Hepatic stellate cell (primary cell): ENCODE measurements around the gene NPDC1.
A peak's percentile ranks its signal among the peaks of the same experiment; 100 is the strongest.
"Not testable (repeated sequence)": the region's sequence is repeated elsewhere in the genome, so short reads cannot be mapped to it uniquely, and the experiment has no call there.

Source experiments
- DNase-seq: peaks from one replicate; pipeline ENCODE4 v3.0.0; 2011; ENCODE audit warnings: low spot score

Gene NPDC1

DNA sequence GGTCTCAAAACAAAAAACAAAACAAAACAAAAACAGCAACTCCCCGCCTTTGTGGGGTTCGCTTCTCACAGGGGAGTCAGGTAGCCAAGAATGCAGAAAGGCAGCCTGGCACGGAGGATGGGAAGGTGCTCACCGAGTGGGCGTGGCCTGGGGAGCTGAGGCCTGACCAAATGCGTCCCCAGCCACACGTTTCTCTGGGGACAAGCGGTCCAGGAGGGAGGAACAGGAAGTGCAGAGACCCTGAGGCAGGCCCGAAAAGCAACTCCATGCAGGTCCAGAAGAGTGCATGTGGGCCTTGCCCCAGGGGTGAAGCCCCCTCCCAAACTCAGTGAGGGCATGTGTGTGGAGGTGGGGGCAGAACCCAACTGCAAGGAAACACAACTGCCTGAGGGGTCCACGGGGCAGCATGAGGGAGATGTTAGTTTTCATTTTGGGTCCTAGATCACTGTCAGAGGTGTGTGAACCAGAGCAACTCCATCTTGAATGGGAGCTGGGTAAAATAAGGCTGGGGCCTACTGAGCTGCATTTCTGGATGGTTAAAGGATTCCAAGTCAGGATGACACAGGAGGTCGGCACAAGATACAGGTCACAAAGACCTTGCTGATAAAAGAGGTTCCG is 28.8 kb upstream of the NPDC1 start:
- no peak for DNase-seq

DNA sequence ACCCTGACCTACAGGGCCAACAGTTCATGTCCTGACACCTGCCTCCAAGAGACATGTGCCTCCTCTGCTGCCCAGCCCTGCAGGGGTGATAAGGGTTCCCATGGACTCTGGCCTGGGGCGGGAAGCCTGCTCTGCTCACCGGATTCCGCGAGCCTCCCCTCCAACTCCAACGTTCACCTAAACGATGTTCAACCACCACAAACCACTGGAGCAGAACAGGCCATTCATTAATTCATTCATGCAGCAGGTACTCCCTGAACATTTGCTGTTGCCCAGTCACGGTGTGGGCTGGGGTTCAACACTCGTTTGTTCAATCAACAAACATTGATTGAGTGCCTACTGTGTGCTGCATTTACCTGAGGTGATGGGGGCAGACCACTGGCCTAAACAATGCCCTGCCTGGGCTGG is 28.0 kb upstream of the NPDC1 start:
- DNase-seq: no peak

DNA sequence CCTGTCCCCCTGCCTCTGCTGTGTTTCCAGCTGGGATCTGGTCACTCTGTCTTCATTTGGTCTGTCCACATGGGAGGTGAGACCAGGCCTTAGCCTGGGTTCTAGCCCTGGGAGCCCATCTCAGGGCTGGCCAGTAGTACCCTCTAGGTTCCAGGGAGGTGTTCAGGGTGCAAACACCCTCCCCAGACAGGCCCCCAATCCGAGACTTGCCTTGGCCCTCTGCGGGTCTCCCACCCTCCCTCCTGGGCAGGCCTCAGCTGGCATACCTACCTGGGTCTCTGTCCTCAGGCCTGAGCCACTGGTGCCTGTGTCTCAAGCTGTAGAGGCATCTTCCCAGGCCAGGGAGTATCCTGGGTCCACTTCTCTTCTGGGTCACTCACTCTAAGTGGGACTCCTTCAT is 25.3 kb upstream of the NPDC1 start:
- DNase-seq: no peak

DNA sequence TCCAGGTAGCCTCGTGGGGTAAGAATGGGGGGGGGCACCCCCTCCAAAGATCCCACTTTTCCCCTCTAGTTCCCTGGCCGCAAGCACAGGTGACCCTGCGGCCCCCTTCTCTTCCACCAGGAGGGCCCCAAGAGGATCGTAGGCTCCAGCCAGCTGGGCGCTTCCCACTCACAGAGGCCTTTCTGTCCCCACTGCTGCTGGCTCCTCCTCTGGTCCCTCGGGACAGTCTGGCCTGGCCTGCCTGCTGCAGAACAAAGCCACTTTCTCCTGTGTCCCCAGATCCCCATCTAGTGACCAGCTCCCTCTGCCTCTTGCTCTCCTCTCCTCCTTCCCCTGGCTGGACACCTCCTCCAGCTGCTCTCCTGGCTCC is 24.9 kb upstream of the NPDC1 start:
- DNase-seq: peak; percentile 55

DNA sequence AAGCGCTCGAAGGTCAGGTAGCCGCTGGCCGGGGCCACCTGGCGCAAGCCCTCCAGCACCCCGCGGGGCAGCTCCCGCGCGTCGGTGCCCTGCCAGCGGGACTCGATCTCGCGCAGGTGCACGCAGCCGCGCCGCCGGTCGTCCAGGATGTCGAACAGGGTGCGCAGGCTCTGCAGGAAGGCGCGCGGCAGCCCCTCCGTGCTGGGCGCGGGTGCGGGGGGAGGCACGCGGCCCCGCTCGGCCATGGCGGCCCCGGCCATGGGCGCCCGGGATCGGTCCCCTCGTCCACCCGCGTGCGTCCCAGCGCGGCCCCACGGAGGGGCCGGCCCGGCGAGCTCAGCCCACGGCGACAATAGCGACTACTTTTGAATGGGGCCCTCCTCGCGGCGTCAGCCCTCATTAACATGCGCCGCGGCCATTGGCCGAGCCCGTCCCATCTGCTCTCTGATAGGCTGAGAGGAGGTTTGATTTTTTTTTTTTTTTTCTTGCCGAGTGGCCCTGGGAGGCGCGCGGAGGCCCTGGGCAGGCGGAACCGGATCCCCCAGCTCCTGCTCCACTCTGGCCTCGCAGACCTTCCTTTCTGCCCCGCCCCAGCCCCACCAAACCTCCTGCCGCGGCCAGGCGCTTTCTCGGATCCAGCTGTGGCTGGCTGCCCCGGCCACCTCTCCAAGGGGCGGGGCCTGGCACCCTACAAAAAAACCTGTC is 24.4 kb upstream of the NPDC1 start, which contains the start of gene SAPCD2:
Gene SAPCD2 (minus strand): TSS at position 357 of the 705 bp plus-strand sequence. CDS start 97 bp downstream, at position 260.
- peak; percentile 97 for DNase-seq

DNA sequence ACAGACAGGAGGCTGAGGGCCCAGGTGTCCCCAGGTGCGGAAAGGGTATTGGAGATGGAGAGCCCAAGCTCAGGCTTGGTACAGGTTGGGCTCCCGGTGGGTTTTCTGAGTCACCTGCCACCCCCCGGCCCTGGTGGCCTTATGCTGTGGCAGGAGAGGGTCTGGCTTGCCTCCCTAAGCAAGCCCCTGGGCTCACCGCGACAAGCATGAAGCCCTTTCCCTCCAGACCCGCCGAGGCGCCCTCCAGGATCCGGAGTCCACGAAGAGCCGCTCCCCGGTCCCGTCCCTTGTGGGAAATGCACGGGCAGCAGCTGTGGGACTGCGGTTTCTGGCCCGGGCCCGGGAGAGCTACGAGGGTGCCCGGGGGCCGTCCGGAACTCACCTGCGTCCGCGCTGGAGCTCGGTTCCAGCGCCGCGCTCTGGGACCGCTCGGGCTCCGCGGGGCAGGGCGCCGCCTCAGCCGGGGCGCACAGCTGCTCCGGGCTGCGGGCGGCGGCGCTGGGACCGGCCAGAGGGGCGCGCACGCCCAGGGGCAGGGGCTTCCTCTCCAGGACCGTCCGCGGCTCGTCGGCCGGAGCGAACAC is 23.6 kb upstream of the NPDC1 start:
- DNase-seq: no peak

DNA sequence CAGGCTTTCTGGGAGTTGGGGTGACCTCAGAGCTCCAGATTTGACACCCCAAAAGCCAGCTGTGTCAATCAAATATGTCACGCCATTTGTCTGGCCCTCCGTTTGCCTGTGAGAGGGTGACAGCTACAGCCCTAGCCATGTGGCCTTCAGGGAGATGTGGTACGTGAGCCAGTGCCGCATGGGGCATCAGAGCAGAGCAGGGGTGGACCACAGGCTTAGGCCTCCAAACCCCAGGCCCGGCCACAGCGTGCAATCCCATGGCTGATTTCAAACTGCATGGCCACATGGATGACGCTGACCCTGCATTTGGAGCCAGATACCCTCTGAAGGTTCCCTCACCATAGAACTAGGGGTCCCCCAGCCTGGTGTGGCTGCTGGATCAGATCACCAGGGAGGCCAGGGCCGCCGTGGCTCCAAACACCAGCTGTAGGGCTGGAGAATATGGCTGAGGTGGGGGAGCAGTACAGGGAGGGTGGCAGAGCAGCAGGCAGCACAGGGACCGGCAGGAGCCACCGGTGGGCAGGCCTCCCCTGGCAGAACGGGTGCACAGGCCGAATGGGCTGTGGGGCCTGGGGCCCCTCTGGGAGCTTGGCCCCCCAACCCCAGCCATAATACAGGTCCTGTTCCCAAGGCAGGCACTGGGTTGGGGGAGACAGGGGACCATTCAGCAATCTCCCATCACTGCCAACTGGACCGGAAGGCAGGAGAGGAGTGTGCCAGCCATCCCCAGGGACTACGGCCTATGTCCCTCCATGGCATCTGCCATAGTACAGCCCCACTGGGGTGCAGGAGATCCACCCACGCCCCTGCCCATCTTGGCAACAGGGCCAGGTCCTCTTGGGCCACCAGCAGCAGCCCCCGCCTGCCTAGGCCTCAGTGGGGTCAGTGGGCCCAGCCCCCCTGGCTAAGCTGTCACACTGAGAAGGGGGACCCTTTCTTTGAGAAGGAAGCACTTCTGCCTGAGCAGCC is 22.8 kb upstream of the NPDC1 start:
- no peak for DNase-seq

DNA sequence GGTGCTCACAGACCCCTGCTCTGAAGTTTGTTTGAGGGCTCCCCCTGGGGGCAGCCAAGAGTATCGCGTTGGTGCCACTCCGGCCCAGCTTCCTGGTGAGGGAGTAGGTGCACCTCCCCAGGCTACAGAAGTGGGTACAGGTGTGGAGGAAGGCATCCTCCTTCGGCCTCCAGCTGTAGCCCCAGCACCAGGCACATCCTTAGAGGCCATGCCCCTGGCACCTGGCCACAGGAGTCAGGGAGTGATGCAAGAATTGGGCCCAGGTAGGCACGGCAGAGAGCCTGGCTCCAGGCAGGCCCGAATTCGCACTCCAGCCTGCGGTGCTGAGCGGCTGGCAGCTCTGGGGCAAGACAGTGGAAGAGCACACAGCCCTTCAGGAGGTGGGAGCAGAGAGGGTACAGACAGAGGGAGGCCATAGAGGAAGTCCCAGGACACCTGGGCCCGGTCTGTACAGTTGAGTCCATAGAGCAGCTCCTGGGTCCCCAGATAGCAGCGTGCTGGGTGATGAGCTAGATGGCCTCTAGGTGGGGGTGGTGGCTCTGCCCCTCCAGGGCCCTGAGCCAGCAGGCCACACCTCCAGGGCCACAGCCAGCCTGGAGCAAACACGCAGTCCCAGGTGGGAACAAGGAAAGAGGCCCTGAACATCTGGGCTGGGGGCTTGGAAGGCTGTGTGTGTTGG is 22.0 kb upstream of the NPDC1 start:
- peak; percentile 90 for DNase-seq

DNA sequence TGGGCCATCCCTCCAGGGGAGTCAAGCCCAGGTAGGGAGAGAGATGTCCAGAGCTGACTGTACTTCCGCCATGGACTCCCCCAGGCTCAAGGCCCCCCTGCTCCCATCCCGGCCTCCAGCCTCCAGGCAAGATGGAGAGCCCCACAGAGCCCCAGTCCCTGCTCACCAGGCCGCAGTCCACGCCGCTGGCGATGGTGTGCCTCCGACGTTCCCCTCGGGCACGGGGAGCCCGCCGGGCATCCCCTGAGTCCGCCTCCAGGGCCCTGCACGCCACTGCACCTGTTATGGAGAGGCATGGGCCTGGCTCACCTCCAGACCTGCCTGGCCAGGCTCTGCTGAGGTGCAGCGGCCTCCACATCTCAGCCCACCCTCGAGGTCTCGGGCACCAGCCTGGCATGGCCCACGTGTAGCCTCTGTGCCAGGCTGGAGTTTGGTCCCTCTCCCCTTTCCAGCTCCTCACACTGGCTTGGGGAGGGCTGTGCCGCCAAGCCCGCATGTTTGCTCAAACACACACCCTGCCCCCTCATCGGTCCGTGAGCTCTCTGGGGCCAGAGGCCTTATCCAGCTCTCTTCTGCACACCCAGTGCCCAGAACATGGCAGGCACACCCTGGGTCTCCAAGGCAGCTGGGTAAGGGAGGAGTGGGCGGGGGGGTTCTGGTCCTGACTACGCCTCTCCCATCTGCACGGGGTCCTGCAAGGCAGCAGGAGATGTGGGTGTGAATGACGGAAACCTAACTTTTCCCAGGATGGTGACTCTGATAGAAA is 20.3 kb upstream of the NPDC1 start:
- DNase-seq: no peak

DNA sequence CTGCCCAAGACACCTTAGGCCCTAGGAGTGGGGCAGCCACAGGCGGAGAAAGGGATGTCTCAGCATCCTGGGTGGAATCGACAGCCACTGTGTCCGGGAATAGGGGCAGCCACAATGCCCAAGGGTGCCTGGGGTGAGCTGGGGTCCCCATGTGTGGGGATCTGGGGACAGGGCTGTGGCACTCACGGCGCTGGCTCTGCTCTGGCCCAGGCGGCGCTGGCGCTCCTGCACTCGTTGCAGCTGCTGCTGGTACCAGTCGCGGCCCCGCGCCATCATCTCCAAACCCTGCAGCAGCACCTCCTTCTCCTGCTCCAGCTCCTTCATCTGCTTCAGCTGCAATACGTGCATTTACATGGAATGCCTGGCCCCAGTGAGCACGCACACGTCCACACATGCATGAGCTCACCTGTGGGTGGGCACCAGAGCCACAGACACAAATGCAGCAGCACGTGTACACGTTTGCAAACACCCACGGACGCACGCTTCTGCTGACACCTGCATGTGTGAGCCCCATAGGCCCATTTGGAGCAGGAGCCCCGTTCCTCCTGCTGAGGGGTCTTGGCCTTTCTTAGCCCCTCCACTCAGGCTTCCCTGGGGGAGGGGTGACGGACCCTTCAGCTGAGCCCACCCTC is 19.5 kb upstream of the NPDC1 start:
- no peak for DNase-seq

DNA sequence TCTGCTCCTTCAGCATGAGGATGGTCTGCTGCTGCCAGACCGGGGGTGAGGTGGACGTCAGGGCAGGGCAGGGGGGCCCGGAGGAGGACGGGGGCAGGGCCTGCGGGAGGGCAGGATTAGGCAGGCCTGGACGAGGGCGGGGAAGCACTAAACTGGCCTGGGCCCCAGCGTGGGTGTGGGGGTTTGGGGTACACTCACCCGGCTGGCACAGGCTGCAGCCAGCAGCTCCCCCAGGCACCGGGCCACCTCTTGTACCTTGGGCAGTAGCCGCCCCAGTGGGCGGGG is 18.8 kb upstream of the NPDC1 start:
- no peak for DNase-seq

DNA sequence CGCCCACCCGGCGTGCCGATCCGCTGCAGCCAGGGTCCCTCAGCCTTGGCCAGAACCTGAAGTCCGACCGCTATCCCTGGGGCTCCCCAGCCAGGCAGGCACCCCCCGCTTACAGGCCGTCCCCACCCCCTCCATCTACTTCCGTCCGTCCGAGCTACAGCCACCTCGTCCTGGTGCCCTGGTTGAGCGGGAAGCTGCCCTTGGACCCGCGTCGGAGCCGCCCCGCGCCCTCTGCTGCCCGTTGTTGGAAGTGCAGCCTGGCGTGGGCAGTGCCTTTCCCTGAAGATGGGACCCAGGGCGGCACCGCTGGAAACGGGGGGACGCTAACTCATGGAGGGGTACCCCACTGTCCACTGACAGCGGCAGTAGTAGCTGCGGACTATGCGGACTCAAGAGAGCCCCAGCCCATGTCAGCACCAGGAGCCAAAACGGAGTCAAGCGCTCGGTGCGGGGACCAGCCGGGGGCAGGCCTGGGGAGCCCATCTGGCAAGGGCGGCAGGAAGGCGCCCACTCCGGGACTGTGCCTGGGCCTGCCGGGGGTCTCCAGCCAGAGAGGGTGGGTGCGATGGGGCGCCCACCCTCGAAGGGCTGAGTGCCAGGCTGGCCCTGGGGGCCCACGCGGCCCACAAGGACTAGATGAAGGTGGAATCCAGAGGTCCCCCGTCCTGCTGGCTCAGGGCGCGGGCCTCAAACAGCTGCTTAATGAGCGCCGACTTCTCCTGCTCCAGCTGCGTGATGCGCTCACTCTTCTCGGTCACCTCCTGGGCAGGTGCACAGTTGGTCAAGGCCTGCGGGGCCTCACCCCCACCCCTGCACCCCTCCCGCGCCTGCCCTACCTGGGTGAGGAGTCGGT is 18.3 kb upstream of the NPDC1 start:
- DNase-seq: peak; percentile 68

DNA sequence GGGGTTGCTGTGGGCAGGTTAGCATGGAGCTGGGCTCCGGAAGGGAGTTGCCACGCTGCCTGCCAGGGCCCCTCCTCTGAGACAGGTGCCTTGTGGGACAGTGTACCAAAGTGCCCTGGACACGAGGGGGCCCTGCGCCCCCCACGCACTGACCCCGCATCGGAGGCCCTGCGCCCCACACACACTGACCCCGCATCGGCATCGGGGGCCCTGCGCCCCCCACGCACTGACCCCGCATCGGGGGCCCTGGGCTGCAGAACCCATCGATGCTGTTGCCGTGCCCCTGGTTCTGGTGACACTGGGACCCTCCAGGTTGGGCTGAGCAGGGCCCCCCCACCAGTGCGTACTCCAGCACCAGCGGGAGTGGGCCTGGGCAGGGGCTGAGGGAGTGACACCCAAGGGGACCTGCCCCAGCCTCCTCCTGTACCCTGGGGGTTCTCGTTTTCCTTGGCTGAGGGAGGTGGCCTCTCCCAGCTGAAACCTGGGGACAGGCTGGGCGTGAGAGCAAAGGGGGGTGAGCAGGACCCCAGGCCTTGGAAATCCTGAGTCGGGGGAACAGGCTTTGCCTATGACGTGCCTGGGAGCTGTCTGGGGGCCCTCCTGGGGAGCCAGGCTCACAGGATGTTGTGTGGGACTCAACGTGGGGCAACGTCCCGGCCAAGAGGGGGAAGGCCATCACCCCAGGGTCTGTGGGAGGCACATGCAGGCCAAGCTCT is 17.5 kb upstream of the NPDC1 start:
- no peak for DNase-seq

DNA sequence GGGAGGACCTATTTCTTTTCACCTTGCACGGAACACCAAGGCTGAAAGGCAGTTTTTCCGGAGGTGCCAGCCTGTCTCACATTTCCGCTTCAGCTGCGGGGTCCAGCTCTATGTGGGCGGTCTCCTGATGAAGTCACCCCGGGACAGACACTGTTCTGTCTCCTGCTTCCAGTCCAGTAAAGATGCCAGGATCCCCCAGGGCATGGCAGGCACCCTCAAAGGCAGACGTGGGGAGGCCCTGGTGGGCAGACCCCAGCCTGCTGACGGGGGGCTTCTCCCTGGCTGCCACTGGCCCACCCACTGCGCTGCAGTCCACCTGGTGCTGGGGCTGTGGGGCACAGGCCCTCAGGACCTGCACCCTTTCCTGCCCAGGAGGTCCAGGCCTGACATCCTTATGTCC is 16.8 kb upstream of the NPDC1 start:
- not testable (repeated sequence) for DNase-seq

DNA sequence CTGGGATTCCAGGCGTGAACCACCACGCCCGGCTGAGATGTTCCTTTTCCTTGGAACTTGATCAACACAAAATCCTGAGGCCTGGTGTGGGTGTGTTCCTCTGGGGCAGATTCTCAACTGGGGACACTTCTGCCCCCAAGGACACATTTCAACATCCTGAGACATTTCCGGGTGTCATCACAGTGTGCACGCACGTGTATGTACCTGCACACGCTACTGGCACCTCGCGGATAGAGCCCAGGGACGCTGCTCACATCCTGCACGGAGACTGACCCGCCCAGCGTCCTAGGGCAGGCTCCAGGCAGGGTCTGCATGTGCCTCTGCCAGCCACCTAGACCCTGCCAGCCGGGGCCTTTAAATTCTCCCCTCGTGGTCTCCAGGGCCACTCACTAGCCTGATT is 16.4 kb upstream of the NPDC1 start:
- no peak for DNase-seq

DNA sequence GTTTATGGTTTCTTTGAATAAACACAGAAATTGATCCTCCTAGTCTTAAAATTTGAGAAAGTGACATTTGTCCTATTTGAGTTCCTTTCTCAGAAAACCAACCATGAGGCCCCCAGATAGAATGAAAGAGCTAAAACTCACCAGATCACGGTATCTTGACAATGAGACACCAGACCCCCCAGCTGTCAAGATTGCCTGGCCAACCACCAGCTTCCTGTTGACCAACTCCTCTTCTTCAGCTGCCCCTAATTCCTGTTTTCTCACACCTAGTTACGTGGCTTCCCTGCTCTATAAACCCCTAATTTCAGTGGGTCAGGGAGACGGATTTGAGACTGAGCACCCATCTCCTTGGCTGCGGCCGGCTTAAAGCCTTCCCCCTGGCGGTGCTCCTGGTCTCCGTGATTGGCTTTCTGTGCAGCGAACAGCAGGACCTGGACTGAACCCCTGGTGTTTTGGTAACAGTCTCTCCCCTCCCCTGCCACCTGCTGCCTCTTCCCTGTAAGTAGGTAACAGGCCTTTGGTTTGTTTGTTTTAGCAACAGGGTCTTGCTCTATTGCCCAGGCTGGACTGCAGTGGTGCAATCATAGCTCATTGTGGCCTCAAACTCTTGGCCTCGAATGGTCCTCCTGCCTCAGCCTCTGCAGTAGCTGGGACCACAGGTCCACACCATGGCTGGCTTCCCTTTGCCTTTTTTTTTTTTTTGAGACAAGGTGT is 12.7 kb upstream of the NPDC1 start:
- DNase-seq: no peak

DNA sequence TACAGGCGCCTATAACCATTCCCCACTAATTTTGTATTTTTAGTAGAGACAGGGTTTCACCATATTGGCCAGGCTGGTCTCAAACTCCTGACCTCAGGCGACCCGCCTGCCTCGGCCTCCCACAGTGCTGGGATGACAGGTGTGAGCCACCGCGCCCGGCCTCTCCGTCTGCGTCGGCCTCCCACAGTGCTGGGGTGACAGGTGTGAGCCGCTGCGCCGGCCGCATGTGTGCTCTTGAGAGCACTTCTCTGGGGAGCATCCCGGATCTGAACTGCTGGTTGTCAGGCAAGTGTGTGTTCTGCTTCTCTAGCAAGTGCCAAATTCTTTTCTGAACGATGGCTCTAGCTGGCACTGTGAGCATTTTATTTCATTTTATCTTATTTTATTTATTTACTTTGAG is 11.6 kb upstream of the NPDC1 start:
- no peak for DNase-seq

DNA sequence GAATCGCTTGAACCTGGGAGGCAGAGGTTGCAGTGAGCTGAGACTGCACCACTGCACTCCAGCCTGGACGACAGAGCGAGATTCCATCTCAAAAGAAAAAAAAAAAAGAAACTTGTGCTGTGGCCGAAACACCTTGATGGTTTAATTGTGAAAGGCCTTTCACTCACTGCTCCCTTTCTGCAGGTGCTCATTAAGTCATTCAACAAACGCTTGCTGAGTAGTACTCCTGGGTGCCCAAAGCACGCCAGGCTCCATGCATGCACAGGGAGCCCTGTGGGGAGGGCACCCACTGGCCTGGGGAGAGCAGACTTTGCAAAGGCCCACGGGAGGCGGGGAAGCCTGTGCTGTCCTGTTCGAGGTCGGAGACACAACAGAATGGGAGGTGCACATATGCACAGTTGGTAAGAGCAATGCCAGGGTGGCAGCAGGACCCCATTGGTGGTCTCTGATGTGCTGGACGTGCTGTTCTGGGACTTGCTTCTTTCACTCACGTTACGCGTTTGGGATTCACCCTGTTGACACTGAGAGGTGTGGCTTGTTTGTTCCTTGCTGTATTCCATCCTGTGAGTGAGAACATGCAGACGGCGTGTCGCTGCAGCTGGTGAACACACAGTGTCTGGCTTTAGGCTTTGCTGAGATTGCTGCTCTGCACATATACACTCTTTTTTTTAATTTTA is 10.9 kb upstream of the NPDC1 start:
- DNase-seq: no peak
